Endothelial cell of umbilical vein (primary cell): ENCODE data around the gene SSR1. TPM values are rescaled to one million over a fixed set of nuclear protein-coding genes. Genes with fewer than 3 reads are reported as not detected.

Experiments used
- BruUV-seq: library from RNA; stranded (reverse); fragments of 400-500 nt; replicated peaks from 2 replicates; lab custom pipeline; 2021; lab: Mats Ljungman, UMichigan
- CTCF ChIA-PET: fragments of 300-600, 350-600 bp; sonication (Branson Sonifier 250); formaldehyde crosslinking; loops from one replicate; lab custom pipeline; 2021; ENCODE audit warnings: antibody characterized with exemption, inconsistent platforms; lab: Charles Lee
- POLR2A ChIA-PET: fragments of 300-600, 350-600 bp; sonication (Branson Sonifier 250); formaldehyde crosslinking; loops from one replicate; lab custom pipeline; 2021; ENCODE audit warnings: antibody characterized with exemption, inconsistent platforms; lab: Charles Lee
- DNase-seq: peaks from one replicate; pipeline ENCODE4 v3.0.0-alpha.2; 2011; ENCODE audit warnings: low read depth, low spot score
- FAIRE-seq: peaks from 2 replicates; lab custom pipeline; 2011; peaks lifted over from hg19 to GRCh38; lab: Jason Lieb, UNC
- H2AFZ ChIP-seq: 2 replicates; pipeline ENCODE4 v1.6.0; 2012; ENCODE audit warnings: low read depth, low read length, control low read depth, inconsistent platforms
- H3K27ac ChIP-seq: 2 replicates; pipeline ENCODE4 v1.5.1; 2011; ENCODE audit warnings: low read depth, mild to moderate bottlenecking, control low read depth, low read length, moderate library complexity; ENCODE audit not compliant: insufficient read depth
- H3K27me3 ChIP-seq, 2 experiments: 2 replicates each; pipeline versions ENCODE4 v1.6.0 to v1.6.1; 2011; ENCODE audit warnings: low read length in 2 of 2, mixed read lengths in 1 of 2; ENCODE audit not compliant: control insufficient read depth in 2 of 2, insufficient read depth in 2 of 2
- H3K36me3 ChIP-seq, 2 experiments: 2 replicates in 1 of 2; 3 replicates in 1 of 2; pipeline ENCODE4 v1.5.1; 2011; ENCODE audit warnings: low read length in 2 of 2, mild to moderate bottlenecking in 1 of 2, moderate library complexity in 1 of 2; ENCODE audit not compliant: control insufficient read depth in 2 of 2, insufficient read depth in 2 of 2; ENCODE audit errors: extremely low read depth in 1 of 2
- H3K4me1 ChIP-seq: 3 replicates; pipeline ENCODE4 v1.5.1; 2011; ENCODE audit warnings: mild to moderate bottlenecking, low read length; ENCODE audit not compliant: control insufficient read depth, insufficient read depth; ENCODE audit errors: extremely low read depth
- H3K4me2 ChIP-seq: 2 replicates; pipeline ENCODE4 v1.6.1; 2011; ENCODE audit warnings: low read length, control low read depth, mixed read lengths; ENCODE audit not compliant: insufficient read depth
- H3K4me3 ChIP-seq, 3 experiments: fragments of 200-600 bp in 1 of 3; sonication (generic), shearing (Covaris generic) in 1 of 3; replicated peaks in 1 of 3; 2 replicates each; pipeline ENCODE4 v1.5.1; 2011 to 2016; ENCODE audit warnings: control low read depth in 3 of 3, low read length in 3 of 3, mild to moderate bottlenecking in 2 of 3, inconsistent platforms in 1 of 3, low read depth in 1 of 3, moderate library complexity in 1 of 3; ENCODE audit not compliant: insufficient read depth in 1 of 3
- H3K79me2 ChIP-seq: 2 replicates; pipeline ENCODE4 v1.6.0; 2012; ENCODE audit warnings: low read length, inconsistent platforms; ENCODE audit not compliant: control insufficient read depth, insufficient read depth
- H3K9ac ChIP-seq: replicated peaks from 2 replicates; pipeline ENCODE3; 2011; ENCODE audit warnings: low read length, control low read depth; ENCODE audit not compliant: insufficient read depth; ENCODE audit errors: extremely low read depth
- H3K9me1 ChIP-seq: replicated peaks from 3 replicates; pipeline ENCODE4 v1.6.0; 2011; ENCODE audit warnings: mild to moderate bottlenecking, low read length; ENCODE audit not compliant: control insufficient read depth, insufficient read depth; ENCODE audit errors: extremely low read depth
- H3K9me3 ChIP-seq: replicated peaks from 2 replicates; pipeline ENCODE4 v1.5.1; 2012; ENCODE audit warnings: low read length, inconsistent platforms; ENCODE audit not compliant: control insufficient read depth, insufficient read depth
- H4K20me1 ChIP-seq: replicated peaks from 2 replicates; pipeline ENCODE3; 2011; ENCODE audit warnings: mild to moderate bottlenecking, low read length; ENCODE audit not compliant: control insufficient read depth, insufficient read depth; ENCODE audit errors: extremely low read depth
- EZH2 ChIP-seq: IDR thresholded peaks from 2 replicates; pipeline ENCODE4 v1.6.1; 2012; ENCODE audit warnings: borderline replicate concordance, low read depth, mild to moderate bottlenecking, moderate library complexity, low read length, inconsistent platforms; ENCODE audit not compliant: severe bottlenecking
- FOS ChIP-seq: IDR thresholded peaks from 2 replicates; pipeline ENCODE4 v1.6.1; 2011; ENCODE audit warnings: mild to moderate bottlenecking, low read length, moderate library complexity, borderline replicate concordance; ENCODE audit not compliant: insufficient read depth
- GATA2 ChIP-seq: IDR thresholded peaks from 2 replicates; pipeline ENCODE4 v1.7.0; 2011; ENCODE audit warnings: low read depth, mild to moderate bottlenecking, moderate library complexity, mixed read lengths, low read length; ENCODE audit not compliant: insufficient read length, insufficient read depth
- JUN ChIP-seq: IDR thresholded peaks from 2 replicates; pipeline ENCODE4 v1.6.1; 2011; ENCODE audit warnings: borderline replicate concordance, low read depth; ENCODE audit not compliant: insufficient read length, insufficient read depth
- MYC ChIP-seq: IDR thresholded peaks from one replicate; pipeline ENCODE4 v1.6.1; 2011; ENCODE audit warnings: mild to moderate bottlenecking, low read depth, low read length
- POLR2A ChIP-seq: IDR thresholded peaks from 2 replicates; pipeline ENCODE4 v1.6.1; 2012; ENCODE audit warnings: low read depth, mild to moderate bottlenecking, control low read depth, low read length
- POLR2AphosphoS5 ChIP-seq: IDR thresholded peaks from 2 replicates; pipeline ENCODE4 v1.6.1; 2012; ENCODE audit warnings: low read depth, mild to moderate bottlenecking, control low read depth, low read length, moderate library complexity; ENCODE audit not compliant: insufficient read depth
- dilution Hi-C: fragments of 300-500 bp; cut with MboI; formaldehyde crosslinking; loops from one replicate; pipeline ENCODE4 v1.15.0; 2019; ENCODE audit warnings: low sequenced_read_pairs; ENCODE audit not compliant: extremely low pct_ligation_motif_present
- intact Hi-C: fragments of 100-400 bp; cut with micrococcal nuclease; formaldehyde crosslinking; loops from one replicate; pipeline ENCODE4 v1.10.0; 2022
- polyA plus RNA-seq, 4 experiments: library from polyadenylated mRNA; depleted of rRNA in 3 of 4; stranded (reverse) in 3 of 4; unstranded in 1 of 4; fragments of >200 nt; gene quantifications; 2 replicates each; pipeline versions ENCODE4 v1.2.1 to v1.2.3, GENCODE V29; 2011 to 2012; ENCODE audit warnings: missing spikeins in 1 of 4
- total RNA-seq: library from RNA; stranded (reverse); gene quantifications from 2 replicates; pipeline ENCODE4 v1.2.3, GENCODE V29; 2021
- TF ChIP-seq, protein P1 (sequence below): IDR thresholded peaks from 2 replicates; pipeline ENCODE4 v1.6.1; 2011; ENCODE audit not compliant: insufficient read depth, insufficient read length
- TF ChIP-seq, protein P2 (sequence below), 2 donors: IDR thresholded peaks; 1 replicate in 1 of 2; 2 replicates in 1 of 2; pipeline ENCODE4 v1.5.1; 2011; ENCODE audit warnings: low read length in 2 of 2, mild to moderate bottlenecking in 2 of 2, moderate library complexity in 2 of 2, control low read depth in 1 of 2, inconsistent platforms in 1 of 2, low read depth in 1 of 2; ENCODE audit not compliant: insufficient read depth in 1 of 2; ENCODE audit errors: extremely low read depth in 1 of 2

Gene SSR1
- total and polyA plus RNA-seq, 2 donors (not counting 3 experiments of a cell fraction or from before 2014, with no cell fraction given), result 70.7 to 187 TPM

DNA sequence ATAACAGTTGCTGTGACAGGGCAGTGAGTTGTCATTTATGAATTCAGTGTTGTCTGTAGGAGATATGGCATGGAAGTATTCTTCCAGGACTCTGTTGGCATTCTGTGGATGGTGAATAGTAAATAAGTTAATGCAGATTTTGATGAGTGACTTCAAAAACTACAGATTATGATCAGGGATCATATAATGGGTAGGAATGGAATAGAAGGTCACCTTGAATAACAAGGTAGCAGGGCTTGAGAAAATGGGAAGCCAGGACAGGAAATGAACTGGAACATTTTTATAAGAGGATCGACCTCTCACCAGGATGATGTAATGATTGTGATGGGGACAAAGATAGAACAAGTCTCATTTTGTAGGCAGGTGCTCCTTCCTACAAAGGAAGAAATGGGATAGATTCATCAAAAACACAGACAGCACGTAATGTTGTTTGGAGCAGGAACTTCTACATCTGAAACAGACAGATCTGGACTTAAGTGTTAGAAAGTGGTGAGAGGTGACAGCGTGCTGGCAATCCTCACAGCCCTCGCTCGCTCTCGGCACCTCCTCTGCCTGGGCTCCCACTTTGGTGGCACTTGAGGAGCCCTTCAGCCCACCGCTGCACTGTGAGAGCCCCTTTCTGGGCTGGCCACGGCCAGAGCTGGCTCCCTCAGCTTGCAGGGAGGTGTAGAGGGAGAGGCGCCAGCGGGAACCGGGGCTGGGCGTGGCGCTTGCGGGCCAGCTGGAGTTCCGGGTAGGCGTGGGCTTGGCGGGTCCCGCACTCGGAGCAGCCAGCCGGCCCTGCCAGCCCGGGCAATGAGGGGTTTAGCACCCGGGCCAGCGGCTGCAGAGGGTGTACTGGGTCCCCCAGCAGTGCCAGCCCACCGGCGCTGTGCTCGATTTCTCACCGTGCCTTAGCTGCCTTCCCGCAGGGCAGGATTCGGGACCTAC lies 30.8 kb upstream of the SSR1 start:
- no peak overlapping the region for H3K9ac ChIP-seq
- H3K36me3 ChIP-seq, result no peaks in the 10 kb centered on the region
- TF ChIP-seq JUN, result no peak
- no peak for TF ChIP-seq POLR2A
- TF ChIP-seq GATA2, result no peak
- TF ChIP-seq MYC, result no peak
- no peak for TF ChIP-seq POLR2AphosphoS5
- TF ChIP-seq, protein P1, sequence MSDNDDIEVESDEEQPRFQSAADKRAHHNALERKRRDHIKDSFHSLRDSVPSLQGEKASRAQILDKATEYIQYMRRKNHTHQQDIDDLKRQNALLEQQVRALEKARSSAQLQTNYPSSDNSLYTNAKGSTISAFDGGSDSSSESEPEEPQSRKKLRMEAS, result no peak
- TF ChIP-seq EZH2, result no peak
- TF ChIP-seq FOS, result no peak
- TF ChIP-seq, protein P2, sequence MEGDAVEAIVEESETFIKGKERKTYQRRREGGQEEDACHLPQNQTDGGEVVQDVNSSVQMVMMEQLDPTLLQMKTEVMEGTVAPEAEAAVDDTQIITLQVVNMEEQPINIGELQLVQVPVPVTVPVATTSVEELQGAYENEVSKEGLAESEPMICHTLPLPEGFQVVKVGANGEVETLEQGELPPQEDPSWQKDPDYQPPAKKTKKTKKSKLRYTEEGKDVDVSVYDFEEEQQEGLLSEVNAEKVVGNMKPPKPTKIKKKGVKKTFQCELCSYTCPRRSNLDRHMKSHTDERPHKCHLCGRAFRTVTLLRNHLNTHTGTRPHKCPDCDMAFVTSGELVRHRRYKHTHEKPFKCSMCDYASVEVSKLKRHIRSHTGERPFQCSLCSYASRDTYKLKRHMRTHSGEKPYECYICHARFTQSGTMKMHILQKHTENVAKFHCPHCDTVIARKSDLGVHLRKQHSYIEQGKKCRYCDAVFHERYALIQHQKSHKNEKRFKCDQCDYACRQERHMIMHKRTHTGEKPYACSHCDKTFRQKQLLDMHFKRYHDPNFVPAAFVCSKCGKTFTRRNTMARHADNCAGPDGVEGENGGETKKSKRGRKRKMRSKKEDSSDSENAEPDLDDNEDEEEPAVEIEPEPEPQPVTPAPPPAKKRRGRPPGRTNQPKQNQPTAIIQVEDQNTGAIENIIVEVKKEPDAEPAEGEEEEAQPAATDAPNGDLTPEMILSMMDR (IDR thresholded peaks at IDR 0.05; ENCODE audit: extremely low read depth in 1 of 2, insufficient read depth in 1 of 2, low read depth in 1 of 2, low read length in 2 of 2), result no peak
- BruUV-seq, result no TSS peak
- ChIA-PET CTCF (no interaction called here), POLR2A (no interaction called here)
- H3K27me3 ChIP-seq, result peaks cover 2 to 3% of the 10 kb centered on the region in 2 experiments
- FAIRE-seq (no peak), DNase-seq (no peak)
- H3K4me3 ChIP-seq, result no peak overlapping the region
- intact Hi-C loops, result no loop called here
- no peak overlapping the region for H3K27ac ChIP-seq
- dilution Hi-C loops, result no loop called here
- H3K4me1 ChIP-seq, result no peaks in the 10 kb centered on the region
- no peaks in the 10 kb centered on the region for H4K20me1 ChIP-seq
- H2AFZ ChIP-seq, result no peak overlapping the region
- H3K79me2 ChIP-seq, result no peaks in the 10 kb centered on the region
- no peaks in the 10 kb centered on the region for H3K9me1 ChIP-seq
- no peak overlapping the region for H3K4me2 ChIP-seq
- H3K9me3 ChIP-seq, result no peaks in the 10 kb centered on the region
